ENCODE measurements around the gene PANK4. TPM values are rescaled to one million over a fixed set of nuclear protein-coding genes. Genes with fewer than 3 reads are reported as not detected.

Gene PANK4
- total RNA-seq, 2 experiments from 2014 or later, result 86.5 to 88.9 TPM

GRCh38 chr1:2528016-2528415, 1.6 kb upstream of the PANK4 start:
- ATAC-seq (ENCODE audit: low read depth) (no peak), DNase-seq (no peak)
- POLR2A ChIA-PET, result no interaction called here
- Mint-ChIP-seq H3K4me1 (peaks cover 29% of the 10 kb centered on the region), H3K27me3 (peaks cover 16% of the 10 kb centered on the region), H3K4me3 (no peak overlapping the region), H3K36me3 (no peaks in the 10 kb centered on the region), H3K9me3 (no peaks in the 10 kb centered on the region), H3K27ac (no peak overlapping the region)

GRCh38 chr1:2527556-2527860, 1.1 kb upstream of the PANK4 start:
- ATAC-seq (ENCODE audit: low read depth) (no peak), DNase-seq (no peak)
- Mint-ChIP-seq H3K27ac (no peak overlapping the region), H3K4me3 (no peak overlapping the region), H3K27me3 (peaks cover 16% of the 10 kb centered on the region), H3K36me3 (no peaks in the 10 kb centered on the region), H3K4me1 (peaks cover 32% of the 10 kb centered on the region), H3K9me3 (no peaks in the 10 kb centered on the region)
- POLR2A ChIA-PET, result interaction anchor here (2.0 kb wide), 1 partner anchor 14 kb away, joined by 4 read pairs; no protein-coding TSS in a partner anchor

GRCh38 chr1:2526824-2527555, 594 bp upstream of the PANK4 start:
- Mint-ChIP-seq H3K27ac (no peak overlapping the region), H3K27me3 (peaks cover 16% of the 10 kb centered on the region), H3K9me3 (no peaks in the 10 kb centered on the region), H3K4me3 (peak overlapping the region; percentile 33), H3K36me3 (no peaks in the 10 kb centered on the region), H3K4me1 (peaks cover 35% of the 10 kb centered on the region)
- POLR2A ChIA-PET, result interaction anchor here (1.0 to 4.2 kb wide), 8 partner anchors 8 to 136 kb away, joined by 4 to 128 read pairs (median 20); partner anchors contain the start of genes MORN1, PEX10, PRXL2B and RER1
- ATAC-seq (ENCODE audit: low read depth) (peak; percentile 4), DNase-seq (no peak)

GRCh38 chr1:2525572-2525919, 850 bp downstream of the PANK4 start:
- Mint-ChIP-seq H3K27me3 (peaks cover 10% of the 10 kb centered on the region), H3K9me3 (no peaks in the 10 kb centered on the region), H3K36me3 (no peaks in the 10 kb centered on the region), H3K27ac (peak overlapping the region; percentile 92), H3K4me3 (peak overlapping the region; percentile 86), H3K4me1 (peaks cover 33% of the 10 kb centered on the region)
- DNase-seq (no peak), ATAC-seq (ENCODE audit: low read depth) (no peak)
- POLR2A ChIA-PET, result interaction anchor here (0.6 to 4.2 kb wide), 14 partner anchors 8 to 331 kb away, joined by 3 to 128 read pairs (median 4); partner anchors contain the start of genes MORN1, PEX10, PRXL2B and RER1

GRCh38 chr1:2523891-2524609, 2.3 kb downstream of the PANK4 start:
- peak overlapping the region; percentile 86 for H3K4me3 Mint-ChIP-seq
- ATAC-seq (ENCODE audit: low read depth), result peak; percentile 34
- H3K27ac Mint-ChIP-seq, result peak overlapping the region; percentile 92
- peaks cover 1% of the 10 kb centered on the region for H3K36me3 Mint-ChIP-seq
- peaks cover 32% of the 10 kb centered on the region for H3K4me1 Mint-ChIP-seq
- POLR2A ChIA-PET, result interaction anchor here (0.7 to 4.2 kb wide), 13 partner anchors 17 to 325 kb away, joined by 3 to 128 read pairs (median 4); partner anchors contain the start of genes MORN1, PEX10, PRXL2B and RER1
- H3K9me3 Mint-ChIP-seq, result no peaks in the 10 kb centered on the region
- H3K27me3 Mint-ChIP-seq, result peaks cover 9% of the 10 kb centered on the region
- peak; percentile 75 for DNase-seq

- peaks cover 2% of the 10 kb centered on the region for H3K27me3 Mint-ChIP-seq
- H3K4me1 Mint-ChIP-seq, result peaks cover 30% of the 10 kb centered on the region
- peak; percentile 77 for DNase-seq
- peak overlapping the region; percentile 86 for H3K4me3 Mint-ChIP-seq
- no peaks in the 10 kb centered on the region for H3K9me3 Mint-ChIP-seq
- peak overlapping the region; percentile 92 for H3K27ac Mint-ChIP-seq
- ATAC-seq (ENCODE audit: low read depth), result peak; percentile 17
- peaks cover 6% of the 10 kb centered on the region for H3K36me3 Mint-ChIP-seq
- POLR2A ChIA-PET, result interaction anchor here (0.9 to 4.2 kb wide), 9 partner anchors 18 to 110 kb away, joined by 3 to 128 read pairs (median 8); partner anchors contain the start of genes PEX10, PRXL2B and TNFRSF14
Measured at GRCh38 chr1:2523191-2523890, 3.1 kb downstream of the PANK4 start.

GRCh38 chr1:2522230-2522629, 4.2 kb downstream of the PANK4 start:
- H3K27me3 Mint-ChIP-seq, result peaks cover 2% of the 10 kb centered on the region
- DNase-seq (no peak), ATAC-seq (ENCODE audit: low read depth) (no peak)
- POLR2A ChIA-PET, result no interaction called here
- H3K4me3 Mint-ChIP-seq, result no peak overlapping the region
- H3K36me3 Mint-ChIP-seq, result peaks cover 7% of the 10 kb centered on the region
- H3K27ac Mint-ChIP-seq, result no peak overlapping the region
- H3K9me3 Mint-ChIP-seq, result no peaks in the 10 kb centered on the region
- peaks cover 30% of the 10 kb centered on the region for H3K4me1 Mint-ChIP-seq

GRCh38 chr1:2520806-2521205, 5.6 kb downstream of the PANK4 start:
- POLR2A ChIA-PET, result interaction anchor here (1.3 kb wide), 1 partner anchor 25 kb away, joined by 3 read pairs; no protein-coding TSS in a partner anchor
- ATAC-seq (ENCODE audit: low read depth) (no peak), DNase-seq (no peak)
- Mint-ChIP-seq H3K9me3 (no peaks in the 10 kb centered on the region), H3K4me3 (no peak overlapping the region), H3K27me3 (no peaks in the 10 kb centered on the region), H3K27ac (no peak overlapping the region), H3K36me3 (peaks cover 7% of the 10 kb centered on the region), H3K4me1 (peaks cover 25% of the 10 kb centered on the region)

- Mint-ChIP-seq H3K27me3 (no peaks in the 10 kb centered on the region), H3K4me1 (peaks cover 24% of the 10 kb centered on the region), H3K27ac (no peak overlapping the region), H3K36me3 (peaks cover 7% of the 10 kb centered on the region), H3K4me3 (no peak overlapping the region), H3K9me3 (no peaks in the 10 kb centered on the region)
- POLR2A ChIA-PET, result interaction anchor here (1.0 to 1.3 kb wide), 2 partner anchors 26 to 99 kb away, joined by 3 read pairs; no protein-coding TSS in a partner anchor
- DNase-seq (no peak), ATAC-seq (ENCODE audit: low read depth) (no peak)
Measured at GRCh38 chr1:2520206-2520605, 6.2 kb downstream of the PANK4 start.

- Mint-ChIP-seq H3K9me3 (no peaks in the 10 kb centered on the region), H3K27ac (no peak overlapping the region), H3K27me3 (no peaks in the 10 kb centered on the region), H3K36me3 (peaks cover 7% of the 10 kb centered on the region), H3K4me3 (no peak overlapping the region), H3K4me1 (peaks cover 20% of the 10 kb centered on the region)
- POLR2A ChIA-PET, result interaction anchor here (1.0 to 1.3 kb wide), 2 partner anchors 26 to 98 kb away, joined by 3 read pairs; no protein-coding TSS in a partner anchor
- ATAC-seq (ENCODE audit: low read depth) (no peak), DNase-seq (no peak)
Measured at GRCh38 chr1:2519729-2520128, 6.7 kb downstream of the PANK4 start.

GRCh38 chr1:2519029-2519685, 7.2 kb downstream of the PANK4 start:
- Mint-ChIP-seq H3K4me1 (peaks cover 15% of the 10 kb centered on the region), H3K27me3 (no peaks in the 10 kb centered on the region), H3K9me3 (no peaks in the 10 kb centered on the region), H3K36me3 (peaks cover 7% of the 10 kb centered on the region), H3K27ac (no peak overlapping the region), H3K4me3 (no peak overlapping the region)
- POLR2A ChIA-PET, result interaction anchor here (1.0 kb wide), 1 partner anchor 98 kb away, joined by 3 read pairs; no protein-coding TSS in a partner anchor
- DNase-seq (no peak), ATAC-seq (ENCODE audit: low read depth) (no peak)

GRCh38 chr1:2518528-2518927, 7.9 kb downstream of the PANK4 start:
- H3K4me1 Mint-ChIP-seq, result peaks cover 11% of the 10 kb centered on the region
- peaks cover 7% of the 10 kb centered on the region for H3K36me3 Mint-ChIP-seq
- POLR2A ChIA-PET, result no interaction called here
- H3K4me3 Mint-ChIP-seq, result no peak overlapping the region
- H3K27ac Mint-ChIP-seq, result no peak overlapping the region
- H3K9me3 Mint-ChIP-seq, result no peaks in the 10 kb centered on the region
- no peaks in the 10 kb centered on the region for H3K27me3 Mint-ChIP-seq
- DNase-seq (no peak), ATAC-seq (ENCODE audit: low read depth) (no peak)

Data from activated naive CD8-positive, alpha-beta T cell treated with anti-CD3 and anti-CD28 coated beads, Interleukin-2, amount 10 ng/mL, durations not matched to agents 7 days and 5 days (primary cell).